ENCODE data around the gene ULK4.

DNA sequence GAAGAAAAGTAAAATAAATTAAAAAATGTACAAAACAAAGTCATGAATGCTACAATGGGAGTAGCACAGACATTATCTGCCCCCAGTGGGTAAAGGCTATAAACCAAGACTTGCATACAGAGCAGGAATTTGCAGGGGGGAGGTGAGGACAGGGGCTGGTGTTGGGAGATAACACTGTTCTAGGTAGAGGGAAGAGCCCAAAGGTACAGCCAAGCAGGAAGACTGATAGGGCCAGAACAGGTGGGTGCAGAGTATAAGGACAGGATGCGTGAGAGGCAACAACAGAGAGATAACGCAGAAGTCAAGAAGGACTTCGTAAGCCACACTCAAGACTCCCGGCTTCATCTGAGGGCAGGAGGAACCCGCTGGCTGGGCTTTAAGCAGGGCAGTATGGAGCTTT lies 616.1 kb downstream of the ULK4 start:
- TF ChIP-seq, protein P1, sequence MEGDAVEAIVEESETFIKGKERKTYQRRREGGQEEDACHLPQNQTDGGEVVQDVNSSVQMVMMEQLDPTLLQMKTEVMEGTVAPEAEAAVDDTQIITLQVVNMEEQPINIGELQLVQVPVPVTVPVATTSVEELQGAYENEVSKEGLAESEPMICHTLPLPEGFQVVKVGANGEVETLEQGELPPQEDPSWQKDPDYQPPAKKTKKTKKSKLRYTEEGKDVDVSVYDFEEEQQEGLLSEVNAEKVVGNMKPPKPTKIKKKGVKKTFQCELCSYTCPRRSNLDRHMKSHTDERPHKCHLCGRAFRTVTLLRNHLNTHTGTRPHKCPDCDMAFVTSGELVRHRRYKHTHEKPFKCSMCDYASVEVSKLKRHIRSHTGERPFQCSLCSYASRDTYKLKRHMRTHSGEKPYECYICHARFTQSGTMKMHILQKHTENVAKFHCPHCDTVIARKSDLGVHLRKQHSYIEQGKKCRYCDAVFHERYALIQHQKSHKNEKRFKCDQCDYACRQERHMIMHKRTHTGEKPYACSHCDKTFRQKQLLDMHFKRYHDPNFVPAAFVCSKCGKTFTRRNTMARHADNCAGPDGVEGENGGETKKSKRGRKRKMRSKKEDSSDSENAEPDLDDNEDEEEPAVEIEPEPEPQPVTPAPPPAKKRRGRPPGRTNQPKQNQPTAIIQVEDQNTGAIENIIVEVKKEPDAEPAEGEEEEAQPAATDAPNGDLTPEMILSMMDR (IDR thresholded peaks at IDR 0.05 in 2 of 3, conservative IDR thresholded peaks at IDR 0.05 in 1 of 3; ENCODE audit: insufficient read depth in 2 of 3, low read depth in 1 of 3, low read length in 3 of 3) = no peak
- TF ChIP-seq, protein P2, sequence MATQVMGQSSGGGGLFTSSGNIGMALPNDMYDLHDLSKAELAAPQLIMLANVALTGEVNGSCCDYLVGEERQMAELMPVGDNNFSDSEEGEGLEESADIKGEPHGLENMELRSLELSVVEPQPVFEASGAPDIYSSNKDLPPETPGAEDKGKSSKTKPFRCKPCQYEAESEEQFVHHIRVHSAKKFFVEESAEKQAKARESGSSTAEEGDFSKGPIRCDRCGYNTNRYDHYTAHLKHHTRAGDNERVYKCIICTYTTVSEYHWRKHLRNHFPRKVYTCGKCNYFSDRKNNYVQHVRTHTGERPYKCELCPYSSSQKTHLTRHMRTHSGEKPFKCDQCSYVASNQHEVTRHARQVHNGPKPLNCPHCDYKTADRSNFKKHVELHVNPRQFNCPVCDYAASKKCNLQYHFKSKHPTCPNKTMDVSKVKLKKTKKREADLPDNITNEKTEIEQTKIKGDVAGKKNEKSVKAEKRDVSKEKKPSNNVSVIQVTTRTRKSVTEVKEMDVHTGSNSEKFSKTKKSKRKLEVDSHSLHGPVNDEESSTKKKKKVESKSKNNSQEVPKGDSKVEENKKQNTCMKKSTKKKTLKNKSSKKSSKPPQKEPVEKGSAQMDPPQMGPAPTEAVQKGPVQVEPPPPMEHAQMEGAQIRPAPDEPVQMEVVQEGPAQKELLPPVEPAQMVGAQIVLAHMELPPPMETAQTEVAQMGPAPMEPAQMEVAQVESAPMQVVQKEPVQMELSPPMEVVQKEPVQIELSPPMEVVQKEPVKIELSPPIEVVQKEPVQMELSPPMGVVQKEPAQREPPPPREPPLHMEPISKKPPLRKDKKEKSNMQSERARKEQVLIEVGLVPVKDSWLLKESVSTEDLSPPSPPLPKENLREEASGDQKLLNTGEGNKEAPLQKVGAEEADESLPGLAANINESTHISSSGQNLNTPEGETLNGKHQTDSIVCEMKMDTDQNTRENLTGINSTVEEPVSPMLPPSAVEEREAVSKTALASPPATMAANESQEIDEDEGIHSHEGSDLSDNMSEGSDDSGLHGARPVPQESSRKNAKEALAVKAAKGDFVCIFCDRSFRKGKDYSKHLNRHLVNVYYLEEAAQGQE (IDR thresholded peaks at IDR 0.05; ENCODE audit: borderline replicate concordance) = no peak
- TF ChIP-seq, protein P2 (CRISPR knock-in tag; IDR thresholded peaks at IDR 0.05; ENCODE audit: low read depth) = no peak

Data from K562 (cell line).